K562 (cell line): ENCODE results near the gene CEACAM5. TPM values are rescaled to one million over a fixed set of nuclear protein-coding genes. Genes with fewer than 3 reads are reported as not detected.
A peak's percentile ranks its signal among the peaks of the same experiment; 100 is the strongest.

Source experiments
- REST ChIP-seq, 2 experiments: fragments of 450-650 bp; formaldehyde crosslinking in 1 of 2; IDR thresholded peaks; 2 replicates each; pipeline versions ENCODE4 v1.4.0 to v1.6.1; 2014 to 2020; ENCODE audit warnings: mild to moderate bottlenecking in 2 of 2, borderline replicate concordance in 1 of 2, low read depth in 1 of 2
- SPI1 ChIP-seq: IDR thresholded peaks from 2 replicates; pipeline ENCODE4 v1.6.1; 2011; ENCODE audit warnings: low read depth, low read length, control low read depth, borderline replicate concordance
- ZNF224 ChIP-seq: sonication (generic); formaldehyde crosslinking; IDR thresholded peaks from 2 replicates; pipeline ENCODE4 v1.8.0; 2022; ENCODE audit warnings: mild to moderate bottlenecking, missing genetic modification reagents
- polyA plus RNA-seq, 8 experiments: library from polyadenylated mRNA; depleted of rRNA in 4 of 8; stranded (reverse) in 5 of 8; unstranded in 3 of 8; fragments of >200 nt; fragmentation: Nextera tagmentation in 2 of 8; fragmentation: Illumina TruSeq in 1 of 8; extraction: Ambion mirVana in 2 of 8; extraction: Trizol in 1 of 8; gene quantifications; 2 replicates each; pipeline versions ENCODE4 v1.2.1 to v1.2.3, GENCODE V29; 2011 to 2014; ENCODE audit warnings: inconsistent platforms in 1 of 8, missing spikeins in 1 of 8
- total RNA-seq, 7 experiments: library from RNA; depleted of rRNA in 6 of 7; stranded (reverse); fragments of >200 nt in 6 of 7; fragmentation: Illumina TruSeq in 2 of 7; extraction: Trizol in 2 of 7; gene quantifications; 2 replicates each; pipeline versions ENCODE4 v1.2.1 to v1.2.3, GENCODE V29; 2011 to 2021; ENCODE audit warnings: low replicate concordance in 1 of 7

Gene CEACAM5
- total and polyA plus RNA-seq, 9 of the 15 experiments (the other 6 are each of a cell fraction or from before 2014, with no cell fraction given): 0.33 TPM; not detected in 8

- TF ChIP-seq REST (IDR thresholded peaks at IDR 0.05; ENCODE audit: borderline replicate concordance): peak; percentile 28; the same call in 1 of the 2 replicates
- TF ChIP-seq REST (CRISPR knock-in tag; IDR thresholded peaks at IDR 0.05; ENCODE audit: low read depth): no peak
- TF ChIP-seq ZNF224 (CRISPR knock-in tag): no peak
- peak; percentile 35; the same call in 1 of the 2 replicates for TF ChIP-seq SPI1
Measured at GRCh38 chr19:41753159-41753558, 44.7 kb downstream of the CEACAM5 start (continued).
